ENCODE results near the gene SCT. TPM values are rescaled to one million over a fixed set of nuclear protein-coding genes. Genes with fewer than 3 reads are reported as not detected.

The SCT gene
- total RNA-seq, 2 donors from 2014 or later: 1.1 to 3.2 TPM

DNA sequence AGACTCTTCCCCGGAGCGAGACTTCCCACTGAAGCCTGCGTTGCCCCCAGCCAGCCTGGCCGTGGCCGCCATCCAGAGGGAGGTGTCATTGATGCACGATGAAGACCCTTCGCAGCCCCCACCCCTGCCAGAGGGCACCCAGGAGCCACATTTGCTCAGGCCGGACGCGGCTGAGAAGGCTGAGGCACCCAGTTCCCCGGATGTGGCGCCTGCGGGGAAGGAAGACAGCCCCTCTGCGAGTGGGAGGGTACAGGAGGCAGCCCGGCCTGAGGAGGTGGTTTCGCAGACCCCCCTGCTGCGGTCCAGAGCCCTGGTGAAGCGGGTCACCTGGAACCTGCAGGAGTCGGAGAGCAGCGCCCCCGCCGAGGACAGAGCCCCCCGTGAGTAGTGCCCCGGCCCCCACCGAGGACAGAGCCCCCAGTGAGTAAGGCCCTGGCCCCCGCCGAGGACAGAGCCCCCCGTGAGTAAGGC lies 17.6 kb downstream of the SCT start:
- TF ChIP-seq, protein P1, sequence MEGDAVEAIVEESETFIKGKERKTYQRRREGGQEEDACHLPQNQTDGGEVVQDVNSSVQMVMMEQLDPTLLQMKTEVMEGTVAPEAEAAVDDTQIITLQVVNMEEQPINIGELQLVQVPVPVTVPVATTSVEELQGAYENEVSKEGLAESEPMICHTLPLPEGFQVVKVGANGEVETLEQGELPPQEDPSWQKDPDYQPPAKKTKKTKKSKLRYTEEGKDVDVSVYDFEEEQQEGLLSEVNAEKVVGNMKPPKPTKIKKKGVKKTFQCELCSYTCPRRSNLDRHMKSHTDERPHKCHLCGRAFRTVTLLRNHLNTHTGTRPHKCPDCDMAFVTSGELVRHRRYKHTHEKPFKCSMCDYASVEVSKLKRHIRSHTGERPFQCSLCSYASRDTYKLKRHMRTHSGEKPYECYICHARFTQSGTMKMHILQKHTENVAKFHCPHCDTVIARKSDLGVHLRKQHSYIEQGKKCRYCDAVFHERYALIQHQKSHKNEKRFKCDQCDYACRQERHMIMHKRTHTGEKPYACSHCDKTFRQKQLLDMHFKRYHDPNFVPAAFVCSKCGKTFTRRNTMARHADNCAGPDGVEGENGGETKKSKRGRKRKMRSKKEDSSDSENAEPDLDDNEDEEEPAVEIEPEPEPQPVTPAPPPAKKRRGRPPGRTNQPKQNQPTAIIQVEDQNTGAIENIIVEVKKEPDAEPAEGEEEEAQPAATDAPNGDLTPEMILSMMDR (IDR thresholded peaks at IDR 0.05): no peak
- Histone ChIP-seq H3K27me3 (no peaks in the 10 kb centered on the region), H3K9me3 (no peaks in the 10 kb centered on the region), H3K4me3 (no peak overlapping the region), H3K9ac (ENCODE audit: low read depth in 2 of 2, low read length in 2 of 2) (no peak overlapping the region), H3K27ac (no peak overlapping the region), H3K4me1 (peaks cover 25% of the 10 kb centered on the region), H3K36me3 (peaks cover 41% of the 10 kb centered on the region)
- DNase-seq: no peak
- intact Hi-C loops (cut with DNase I): no loop called here

DNA sequence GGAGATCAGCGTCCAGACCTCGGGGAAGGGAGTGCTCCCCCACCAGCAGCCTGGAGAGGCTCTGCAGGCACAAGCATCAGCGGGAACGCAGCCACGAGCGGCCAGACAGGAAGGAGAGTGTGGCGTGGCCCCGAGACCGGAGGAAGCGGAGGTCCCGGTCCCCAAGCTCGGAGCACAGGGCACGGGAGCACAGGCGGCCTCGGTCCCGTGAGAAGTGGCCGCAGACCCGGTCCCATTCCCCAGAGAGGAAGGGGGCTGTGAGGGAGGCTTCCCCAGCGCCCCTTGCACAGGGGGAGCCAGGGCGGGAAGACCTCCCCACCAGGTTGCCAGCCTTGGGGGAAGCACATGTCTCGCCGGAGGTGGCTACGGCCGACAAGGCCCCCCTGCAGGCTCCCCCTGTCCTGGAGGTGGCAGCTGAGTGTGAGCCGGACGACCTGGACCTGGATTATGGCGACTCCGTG lies 18.2 kb downstream of the SCT start:
- Histone ChIP-seq H3K9ac (ENCODE audit: low read depth in 2 of 2, low read length in 2 of 2) (no peak overlapping the region), H3K4me3 (no peak overlapping the region), H3K9me3 (no peaks in the 10 kb centered on the region), H3K4me1 (peaks cover 19% of the 10 kb centered on the region), H3K36me3 (peaks cover 41% of the 10 kb centered on the region), H3K27ac (no peak overlapping the region), H3K27me3 (no peaks in the 10 kb centered on the region)
- intact Hi-C loops (cut with DNase I): no loop called here
- DNase-seq: no peak
- TF ChIP-seq, protein P1 (IDR thresholded peaks at IDR 0.05): no peak

DNA sequence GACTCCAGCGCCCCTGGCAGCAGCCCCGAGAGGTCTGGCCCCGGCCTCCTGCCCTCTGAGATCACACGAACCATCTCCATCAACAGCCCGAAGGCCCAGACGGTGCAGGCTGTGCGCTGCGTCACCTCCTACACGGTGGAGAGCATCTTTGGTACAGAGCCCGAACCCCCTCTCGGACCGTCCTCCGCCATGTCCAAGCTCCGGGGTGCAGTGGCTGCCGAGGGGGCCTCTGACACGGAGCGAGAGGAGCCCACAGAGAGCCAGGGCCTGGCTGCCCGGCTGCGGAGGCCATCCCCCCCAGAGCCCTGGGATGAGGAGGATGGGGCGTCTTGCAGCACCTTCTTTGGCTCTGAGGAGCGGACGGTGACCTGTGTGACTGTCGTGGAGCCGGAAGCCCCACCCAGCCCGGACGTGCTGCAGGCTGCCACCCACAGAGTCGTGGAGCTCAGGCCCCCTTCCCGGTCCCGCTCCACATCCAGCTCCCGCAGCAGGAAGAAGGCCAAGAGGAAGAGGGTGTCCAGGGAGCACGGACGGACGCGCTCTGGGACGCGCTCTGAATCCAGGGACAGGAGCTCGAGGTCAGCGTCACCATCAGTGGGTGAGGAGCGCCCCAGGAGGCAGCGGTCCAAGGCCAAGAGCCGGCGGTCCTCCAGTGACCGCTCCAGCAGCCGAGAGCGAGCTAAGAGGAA lies 18.9 kb downstream of the SCT start:
- intact Hi-C loops (cut with DNase I): no loop called here
- Histone ChIP-seq H3K27me3 (no peaks in the 10 kb centered on the region), H3K4me1 (peaks cover 15% of the 10 kb centered on the region), H3K27ac (no peak overlapping the region), H3K4me3 (no peak overlapping the region), H3K36me3 (peaks cover 40% of the 10 kb centered on the region), H3K9me3 (no peaks in the 10 kb centered on the region), H3K9ac (ENCODE audit: low read depth in 2 of 2, low read length in 2 of 2) (no peak overlapping the region)
- TF ChIP-seq, protein P1 (IDR thresholded peaks at IDR 0.05): no peak
- DNase-seq: no peak

DNA sequence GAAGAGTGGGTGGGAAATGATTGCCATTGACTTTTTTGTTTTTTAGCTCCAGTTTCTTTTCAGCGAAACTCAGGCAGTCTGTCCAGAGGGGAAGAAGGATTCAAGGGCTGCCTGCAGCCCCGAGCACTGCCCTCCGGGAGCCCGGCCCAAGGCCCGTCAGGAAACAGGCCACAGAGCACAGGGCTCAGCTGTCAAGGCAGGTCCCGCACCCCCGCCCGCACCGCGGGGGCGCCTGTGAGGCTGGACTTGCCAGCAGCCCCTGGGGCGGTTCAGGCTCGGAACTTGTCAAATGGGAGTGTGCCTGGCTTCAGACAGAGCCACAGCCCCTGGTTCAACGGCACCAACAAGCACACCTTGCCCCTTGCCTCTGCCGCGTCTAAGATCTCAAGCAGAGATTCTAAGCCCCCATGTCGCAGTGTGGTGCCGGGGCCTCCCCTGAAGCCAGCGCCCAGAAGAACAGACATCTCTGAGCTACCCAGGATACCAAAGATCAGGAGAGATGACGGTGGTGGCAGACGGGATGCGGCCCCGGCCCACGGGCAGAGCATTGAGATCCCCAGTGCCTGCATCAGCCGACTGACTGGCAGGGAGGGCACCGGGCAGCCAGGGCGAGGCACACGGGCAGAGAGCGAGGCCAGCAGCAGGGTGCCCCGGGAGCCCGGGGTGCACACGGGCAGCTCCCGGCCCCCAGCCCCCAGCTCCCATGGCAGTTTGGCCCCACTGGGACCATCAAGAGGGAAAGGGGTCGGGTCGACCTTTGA lies 19.8 kb downstream of the SCT start:
- intact Hi-C loops (cut with DNase I): no loop called here
- Histone ChIP-seq H3K36me3 (peaks cover 36% of the 10 kb centered on the region), H3K4me3 (no peak overlapping the region), H3K27me3 (no peaks in the 10 kb centered on the region), H3K4me1 (peaks cover 8% of the 10 kb centered on the region), H3K27ac (no peak overlapping the region), H3K9me3 (no peaks in the 10 kb centered on the region), H3K9ac (ENCODE audit: low read depth in 2 of 2, low read length in 2 of 2) (no peak overlapping the region)
- TF ChIP-seq, protein P1 (IDR thresholded peaks at IDR 0.05): no peak
- no peak for DNase-seq

DNA sequence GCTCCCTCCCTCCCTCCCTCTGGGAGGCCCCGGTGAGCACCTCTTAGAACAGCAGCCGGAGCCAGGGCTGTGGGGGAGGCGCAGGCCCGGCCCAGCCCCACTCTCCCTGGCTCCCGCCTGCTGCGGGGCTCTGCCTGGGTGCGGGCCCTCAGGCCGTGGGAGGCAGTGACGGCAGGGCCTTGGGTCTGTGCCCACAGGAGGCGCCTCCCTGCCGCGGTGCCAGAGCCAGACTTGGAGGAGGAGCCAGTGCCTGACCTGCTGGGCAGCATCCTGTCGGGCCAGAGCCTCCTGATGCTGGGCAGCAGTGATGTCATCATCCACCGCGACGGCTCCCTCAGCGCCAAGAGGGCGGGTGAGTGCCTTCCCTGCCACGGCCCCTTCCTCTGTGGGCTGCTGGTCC lies 20.7 kb downstream of the SCT start:
- Histone ChIP-seq H3K4me1 (no peaks in the 10 kb centered on the region), H3K27ac (no peak overlapping the region), H3K27me3 (no peaks in the 10 kb centered on the region), H3K9me3 (no peaks in the 10 kb centered on the region), H3K9ac (ENCODE audit: low read depth in 2 of 2, low read length in 2 of 2) (no peak overlapping the region), H3K4me3 (no peak overlapping the region), H3K36me3 (peaks cover 38% of the 10 kb centered on the region)
- intact Hi-C loops (cut with DNase I): no loop called here
- TF ChIP-seq, protein P1 (IDR thresholded peaks at IDR 0.05): no peak
- DNase-seq: no peak

Measured in colonic mucosa (tissue), 4 donors.